K562 (cell line): ENCODE data around the gene NRTN. TPM values are rescaled to one million over a fixed set of nuclear protein-coding genes. Genes with fewer than 3 reads are reported as not detected.

Experiments used
- ATAC-seq: fragments of 200-7000 bp; cut with Tn5 transposase; 3 replicates; pipeline ENCODE4 v1.9.1; 2020; ENCODE audit warnings: moderate library complexity
- BruUV-seq: library from RNA; stranded (reverse); fragments of 400-500 nt; replicated peaks from 2 replicates; lab custom pipeline; 2021; lab: Mats Ljungman, UMichigan
- CTCF ChIA-PET: fragments of 300-600 bp; formaldehyde crosslinking; extraction: SDS; loops from one replicate; lab custom pipeline; 2021; ENCODE audit warnings: low intra/inter-chr PET ratio; lab: Yijun Ruan, JAX
- POLR2A ChIA-PET: fragments of 300-600, 350-650 bp; sonication (Branson Sonifier 250); formaldehyde crosslinking; extraction: SDS; loops from one replicate; lab custom pipeline; 2021; ENCODE audit warnings: antibody characterized with exemption, inconsistent platforms; lab: Yijun Ruan, JAX
- DNase-seq, 4 experiments: peaks; one replicate each; pipeline versions ENCODE4 v3.0.0 to v3.0.0-alpha.2; 2011 to 2018; ENCODE audit warnings: low spot score in 3 of 4, mixed read lengths in 3 of 4; ENCODE audit errors: extremely low read depth in 1 of 4
- FAIRE-seq: peaks from 2 replicates; lab custom pipeline; 2011; peaks lifted over from hg19 to GRCh38; lab: Jason Lieb, UNC
- H2AFZ ChIP-seq: 2 replicates; pipeline ENCODE4 v1.6.0; 2011; ENCODE audit warnings: low read depth, low read length, control low read depth, inconsistent platforms
- H3K27ac ChIP-seq: fragments of 200-600 bp; 3 replicates; pipeline ENCODE4 v1.8.0; 2011; ENCODE audit warnings: low read depth, mild to moderate bottlenecking, control low read depth, inconsistent platforms, low read length, moderate library complexity, mixed read lengths; ENCODE audit errors: extremely low read depth
- H3K27me3 ChIP-seq, 2 experiments: fragments of 300-600 bp in 1 of 2; 2 replicates in 1 of 2; 3 replicates in 1 of 2; pipeline versions ENCODE4 v1.6.0 to v1.8.0; 2011; ENCODE audit warnings: inconsistent platforms in 2 of 2, low read length in 2 of 2, mild to moderate bottlenecking in 1 of 2, mixed read lengths in 1 of 2, moderate library complexity in 1 of 2; ENCODE audit not compliant: control insufficient read depth in 2 of 2, insufficient read depth in 2 of 2
- H3K36me3 ChIP-seq: fragments of 300-600 bp; 3 replicates; pipeline ENCODE4 v1.8.0; 2011; ENCODE audit warnings: mild to moderate bottlenecking, low read length, inconsistent platforms; ENCODE audit not compliant: control insufficient read depth, insufficient read depth
- H3K4me1 ChIP-seq, 2 experiments: fragments of 200-600 bp in 1 of 2; replicated peaks in 1 of 2; 2 replicates in 1 of 2; 3 replicates in 1 of 2; pipeline versions ENCODE4 v1.5.1 to v1.8.0; 2011; ENCODE audit warnings: inconsistent platforms in 2 of 2, low read length in 2 of 2, mild to moderate bottlenecking in 1 of 2, mixed read lengths in 1 of 2, moderate library complexity in 1 of 2; ENCODE audit not compliant: control insufficient read depth in 2 of 2, insufficient read depth in 2 of 2
- H3K4me2 ChIP-seq: 2 replicates; pipeline ENCODE4 v1.6.1; 2011; ENCODE audit warnings: low read length, control low read depth, inconsistent platforms, mixed read lengths; ENCODE audit not compliant: insufficient read depth
- H3K4me3 ChIP-seq: fragments of 200-600 bp; sonication (generic), shearing (Covaris generic); 2 replicates; pipeline ENCODE4 v1.5.1; 2016; ENCODE audit warnings: control low read depth, inconsistent platforms
- H3K79me2 ChIP-seq: fragments of 200-600 bp; 3 replicates; pipeline ENCODE4 v1.8.0; 2011; ENCODE audit warnings: low read length, inconsistent platforms; ENCODE audit not compliant: control insufficient read depth, insufficient read depth
- H3K9ac ChIP-seq, 2 experiments: 2 replicates each; pipeline versions ENCODE4 v1.6.0 to v1.6.1; 2011; ENCODE audit warnings: low read depth in 2 of 2, low read length in 2 of 2, control low read depth in 1 of 2, inconsistent platforms in 1 of 2, mild to moderate bottlenecking in 1 of 2, mixed read lengths in 1 of 2; ENCODE audit not compliant: insufficient read depth in 1 of 2
- H3K9me1 ChIP-seq: one replicate; pipeline ENCODE4 v1.6.0; 2011; ENCODE audit warnings: inconsistent platforms, mild to moderate bottlenecking, low read length, moderate library complexity; ENCODE audit not compliant: control insufficient read depth, insufficient read depth
- H3K9me3 ChIP-seq: replicated peaks from 2 replicates; pipeline ENCODE4 v1.5.1; 2011; ENCODE audit warnings: low read depth, low read length, inconsistent platforms; ENCODE audit not compliant: control insufficient read depth, insufficient read depth
- H4K20me1 ChIP-seq: replicated peaks from 2 replicates; pipeline ENCODE4 v1.6.1; 2011; ENCODE audit warnings: low read length, inconsistent platforms, mixed read lengths; ENCODE audit not compliant: control insufficient read depth, insufficient read depth
- LEF1 ChIP-seq: fragments of 450-650 bp; IDR thresholded peaks from 2 replicates; pipeline ENCODE4 v1.6.1; 2016; ENCODE audit warnings: mild to moderate bottlenecking
- NFRKB ChIP-seq: fragments of 450-650 bp; IDR thresholded peaks from 2 replicates; pipeline ENCODE4 v1.6.1; 2016; ENCODE audit warnings: low read depth
- TRIM28 ChIP-seq: fragments of 450-650 bp; IDR thresholded peaks from 2 replicates; pipeline ENCODE4 v1.6.1; 2017
- WGBS: fragments of 100-300 bp; shearing (Covaris generic); methylation state at CpG from one replicate; pipeline ENCODE4 v1.1.6; 2016; ENCODE audit warnings: low coverage, mixed read lengths; ENCODE audit not compliant: insufficient coverage; ENCODE audit errors: missing lambda C conversion rate; 5-methylcytosine and 5-hydroxymethylcytosine counted together
- in situ Hi-C: fragments of 300-500 bp; cut with MboI; formaldehyde crosslinking; loops from 4 replicates; pipeline ENCODE4 v1.15.0; 2018; ENCODE audit warnings: inconsistent platforms, mixed read lengths
- intact Hi-C: fragments of 100-400 bp; cut with micrococcal nuclease; formaldehyde crosslinking; loops from 2 replicates; pipeline ENCODE4 v1.14.2; 2022
- polyA plus RNA-seq, 8 experiments: library from polyadenylated mRNA; depleted of rRNA in 4 of 8; stranded (reverse) in 5 of 8; unstranded in 3 of 8; fragments of >200 nt; fragmentation: Nextera tagmentation in 2 of 8; fragmentation: Illumina TruSeq in 1 of 8; extraction: Ambion mirVana in 2 of 8; extraction: Trizol in 1 of 8; gene quantifications; 2 replicates each; pipeline versions ENCODE4 v1.2.1 to v1.2.3, GENCODE V29; 2011 to 2014; ENCODE audit warnings: inconsistent platforms in 1 of 8, missing spikeins in 1 of 8
- total RNA-seq, 7 experiments: library from RNA; depleted of rRNA in 6 of 7; stranded (reverse); fragments of >200 nt in 6 of 7; fragmentation: Illumina TruSeq in 2 of 7; extraction: Trizol in 2 of 7; gene quantifications; 2 replicates each; pipeline versions ENCODE4 v1.2.1 to v1.2.3, GENCODE V29; 2011 to 2021; ENCODE audit warnings: low replicate concordance in 1 of 7
- TF ChIP-seq, protein P1 (sequence below): sonication (generic); formaldehyde crosslinking; IDR thresholded peaks from 2 replicates; pipeline ENCODE4 v1.8.1; 2023; ENCODE audit warnings: mild to moderate bottlenecking, missing genetic modification reagents
- TF ChIP-seq, protein P2 (sequence below): fragments of 250-450 bp; sonication (Bioruptor Pico); IDR thresholded peaks from 2 replicates; pipeline ENCODE4 v1.4.0; 2020

The NRTN gene
- total and polyA plus RNA-seq, 9 of the 15 experiments (the other 6 are each of a cell fraction or from before 2014, with no cell fraction given): 0.62 to 8.1 (median 1.6) TPM; not detected in 2

DNA sequence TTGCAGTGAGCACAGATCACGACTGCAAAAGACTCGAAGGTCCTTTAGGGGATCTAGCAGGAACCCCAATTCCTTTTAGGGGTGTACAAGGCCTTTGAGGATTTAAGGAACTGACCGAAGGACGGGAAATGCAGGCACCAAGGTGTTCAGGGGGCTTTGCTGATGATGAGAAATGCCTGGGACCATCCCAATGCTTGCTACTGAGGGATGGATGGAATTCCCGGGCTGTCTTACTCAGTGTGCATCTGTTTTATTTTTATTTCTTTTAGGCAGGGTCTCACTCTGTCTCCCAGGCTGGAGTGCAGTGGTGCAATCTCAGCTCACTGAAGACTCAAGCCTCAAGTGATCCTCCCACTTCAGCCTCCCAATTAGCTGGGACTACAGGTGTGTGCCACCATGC lies 31.6 kb upstream of the NRTN start:
- WGBS: 77% methylated on average over 5 of the region's 5 CpGs
- H2AFZ ChIP-seq: peak overlapping the region; percentile 79
- H3K4me2 ChIP-seq: no peak overlapping the region
- CTCF ChIA-PET: interaction anchor here (0.6 to 1.8 kb wide), 6 partner anchors 17 to 250 kb away, joined by 3 to 18 read pairs (median 8); no protein-coding TSS in a partner anchor
- no peak overlapping the region for H3K9ac ChIP-seq
- no peaks in the 10 kb centered on the region for H4K20me1 ChIP-seq
- intact Hi-C loops: no loop called here
- BruUV-seq: no TSS peak
- H3K4me3 ChIP-seq: no peak overlapping the region
- H3K9me1 ChIP-seq: no peaks in the 10 kb centered on the region
- no peaks in the 10 kb centered on the region for H3K79me2 ChIP-seq
- peaks cover 0 to 10% of the 10 kb centered on the region in 2 experiments; a peak in 4 of 5 replicates for H3K4me1 ChIP-seq
- TF ChIP-seq, protein P1, sequence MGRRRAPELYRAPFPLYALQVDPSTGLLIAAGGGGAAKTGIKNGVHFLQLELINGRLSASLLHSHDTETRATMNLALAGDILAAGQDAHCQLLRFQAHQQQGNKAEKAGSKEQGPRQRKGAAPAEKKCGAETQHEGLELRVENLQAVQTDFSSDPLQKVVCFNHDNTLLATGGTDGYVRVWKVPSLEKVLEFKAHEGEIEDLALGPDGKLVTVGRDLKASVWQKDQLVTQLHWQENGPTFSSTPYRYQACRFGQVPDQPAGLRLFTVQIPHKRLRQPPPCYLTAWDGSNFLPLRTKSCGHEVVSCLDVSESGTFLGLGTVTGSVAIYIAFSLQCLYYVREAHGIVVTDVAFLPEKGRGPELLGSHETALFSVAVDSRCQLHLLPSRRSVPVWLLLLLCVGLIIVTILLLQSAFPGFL (CRISPR knock-in tag): no peak
- TF ChIP-seq TRIM28 (peak; percentile 22; the same call in 1 of the 2 replicates), LEF1 (0 out of 2 replicates have a peak, but pooled peaks have one; percentile 10), NFRKB (peak; percentile 41; the same call in 1 of the 2 replicates)
- TF ChIP-seq, protein P2, sequence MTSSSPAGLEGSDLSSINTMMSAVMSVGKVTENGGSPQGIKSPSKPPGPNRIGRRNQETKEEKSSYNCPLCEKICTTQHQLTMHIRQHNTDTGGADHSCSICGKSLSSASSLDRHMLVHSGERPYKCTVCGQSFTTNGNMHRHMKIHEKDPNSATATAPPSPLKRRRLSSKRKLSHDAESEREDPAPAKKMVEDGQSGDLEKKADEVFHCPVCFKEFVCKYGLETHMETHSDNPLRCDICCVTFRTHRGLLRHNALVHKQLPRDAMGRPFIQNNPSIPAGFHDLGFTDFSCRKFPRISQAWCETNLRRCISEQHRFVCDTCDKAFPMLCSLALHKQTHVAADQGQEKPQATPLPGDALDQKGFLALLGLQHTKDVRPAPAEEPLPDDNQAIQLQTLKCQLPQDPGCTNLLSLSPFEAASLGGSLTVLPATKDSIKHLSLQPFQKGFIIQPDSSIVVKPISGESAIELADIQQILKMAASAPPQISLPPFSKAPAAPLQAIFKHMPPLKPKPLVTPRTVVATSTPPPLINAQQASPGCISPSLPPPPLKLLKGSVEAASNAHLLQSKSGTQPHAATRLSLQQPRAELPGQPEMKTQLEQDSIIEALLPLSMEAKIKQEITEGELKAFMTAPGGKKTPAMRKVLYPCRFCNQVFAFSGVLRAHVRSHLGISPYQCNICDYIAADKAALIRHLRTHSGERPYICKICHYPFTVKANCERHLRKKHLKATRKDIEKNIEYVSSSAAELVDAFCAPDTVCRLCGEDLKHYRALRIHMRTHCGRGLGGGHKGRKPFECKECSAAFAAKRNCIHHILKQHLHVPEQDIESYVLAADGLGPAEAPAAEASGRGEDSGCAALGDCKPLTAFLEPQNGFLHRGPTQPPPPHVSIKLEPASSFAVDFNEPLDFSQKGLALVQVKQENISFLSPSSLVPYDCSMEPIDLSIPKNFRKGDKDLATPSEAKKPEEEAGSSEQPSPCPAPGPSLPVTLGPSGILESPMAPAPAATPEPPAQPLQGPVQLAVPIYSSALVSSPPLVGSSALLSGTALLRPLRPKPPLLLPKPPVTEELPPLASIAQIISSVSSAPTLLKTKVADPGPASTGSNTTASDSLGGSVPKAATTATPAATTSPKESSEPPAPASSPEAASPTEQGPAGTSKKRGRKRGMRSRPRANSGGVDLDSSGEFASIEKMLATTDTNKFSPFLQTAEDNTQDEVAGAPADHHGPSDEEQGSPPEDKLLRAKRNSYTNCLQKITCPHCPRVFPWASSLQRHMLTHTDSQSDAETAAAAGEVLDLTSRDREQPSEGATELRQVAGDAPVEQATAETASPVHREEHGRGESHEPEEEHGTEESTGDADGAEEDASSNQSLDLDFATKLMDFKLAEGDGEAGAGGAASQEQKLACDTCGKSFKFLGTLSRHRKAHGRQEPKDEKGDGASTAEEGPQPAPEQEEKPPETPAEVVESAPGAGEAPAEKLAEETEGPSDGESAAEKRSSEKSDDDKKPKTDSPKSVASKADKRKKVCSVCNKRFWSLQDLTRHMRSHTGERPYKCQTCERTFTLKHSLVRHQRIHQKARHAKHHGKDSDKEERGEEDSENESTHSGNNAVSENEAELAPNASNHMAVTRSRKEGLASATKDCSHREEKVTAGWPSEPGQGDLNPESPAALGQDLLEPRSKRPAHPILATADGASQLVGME (CRISPR knock-in tag): no peak
- POLR2A ChIA-PET: interaction anchor here (0.6 to 1.2 kb wide), 5 partner anchors 10 to 55 kb away, joined by 3 to 4 read pairs (median 3); no protein-coding TSS in a partner anchor
- H3K36me3 ChIP-seq: no peaks in the 10 kb centered on the region
- in situ Hi-C loops: no loop called here
- H3K27me3 ChIP-seq: peaks cover 2 to 11% of the 10 kb centered on the region in 2 experiments; a peak in 2 of 5 replicates
- no peak; the same call in 2 of the 3 replicates for ATAC-seq
- H3K27ac ChIP-seq: no peak overlapping the region
- FAIRE-seq: no peak
- DNase-seq: no peak
- H3K9me3 ChIP-seq: no peaks in the 10 kb centered on the region
